ENCODE measurements around the gene TMEM233. TPM values are rescaled to one million over a fixed set of nuclear protein-coding genes. Genes with fewer than 3 reads are reported as not detected.

TMEM233 gene
- total RNA-seq, 1 donor from 2014 or later: 7.2 TPM

DNA sequence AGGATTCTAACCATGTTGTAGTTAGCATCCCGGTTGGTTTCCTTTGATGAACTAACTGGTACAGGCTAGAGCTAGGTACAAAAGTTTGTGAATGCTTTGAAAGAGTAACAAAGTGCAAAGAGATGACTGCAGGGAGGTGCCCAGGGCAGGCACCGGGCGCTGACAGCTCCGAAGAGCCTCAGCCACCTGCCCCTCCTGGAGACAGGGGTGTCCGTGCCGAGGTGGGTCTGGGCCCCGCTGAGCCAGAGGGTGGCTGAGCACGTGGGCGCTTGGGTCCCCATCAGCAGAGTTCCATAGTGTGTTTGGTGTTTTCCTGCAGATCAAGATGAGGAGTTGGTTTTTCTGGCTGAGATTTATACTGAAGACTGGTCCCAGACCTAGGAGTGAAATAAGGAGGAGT is 94.3 kb downstream of the TMEM233 start:
- Mint-ChIP-seq H3K27ac (ENCODE audit: unreplicated experiment) (no peak overlapping the region), H3K4me1 (ENCODE audit: unreplicated experiment) (peaks cover 7% of the 10 kb centered on the region), H3K36me3 (ENCODE audit: low read depth, unreplicated experiment) (peaks cover 8% of the 10 kb centered on the region), H3K4me3 (ENCODE audit: unreplicated experiment) (no peak overlapping the region), H3K27me3 (ENCODE audit: unreplicated experiment) (peaks cover 3% of the 10 kb centered on the region), H3K9me3 (ENCODE audit: unreplicated experiment) (no peaks in the 10 kb centered on the region)
- DNase-seq (ENCODE audit: low spot score): no peak
- TF ChIP-seq, protein P1, sequence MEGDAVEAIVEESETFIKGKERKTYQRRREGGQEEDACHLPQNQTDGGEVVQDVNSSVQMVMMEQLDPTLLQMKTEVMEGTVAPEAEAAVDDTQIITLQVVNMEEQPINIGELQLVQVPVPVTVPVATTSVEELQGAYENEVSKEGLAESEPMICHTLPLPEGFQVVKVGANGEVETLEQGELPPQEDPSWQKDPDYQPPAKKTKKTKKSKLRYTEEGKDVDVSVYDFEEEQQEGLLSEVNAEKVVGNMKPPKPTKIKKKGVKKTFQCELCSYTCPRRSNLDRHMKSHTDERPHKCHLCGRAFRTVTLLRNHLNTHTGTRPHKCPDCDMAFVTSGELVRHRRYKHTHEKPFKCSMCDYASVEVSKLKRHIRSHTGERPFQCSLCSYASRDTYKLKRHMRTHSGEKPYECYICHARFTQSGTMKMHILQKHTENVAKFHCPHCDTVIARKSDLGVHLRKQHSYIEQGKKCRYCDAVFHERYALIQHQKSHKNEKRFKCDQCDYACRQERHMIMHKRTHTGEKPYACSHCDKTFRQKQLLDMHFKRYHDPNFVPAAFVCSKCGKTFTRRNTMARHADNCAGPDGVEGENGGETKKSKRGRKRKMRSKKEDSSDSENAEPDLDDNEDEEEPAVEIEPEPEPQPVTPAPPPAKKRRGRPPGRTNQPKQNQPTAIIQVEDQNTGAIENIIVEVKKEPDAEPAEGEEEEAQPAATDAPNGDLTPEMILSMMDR (IDR thresholded peaks at IDR 0.05; ENCODE audit: unreplicated experiment): no peak

DNA sequence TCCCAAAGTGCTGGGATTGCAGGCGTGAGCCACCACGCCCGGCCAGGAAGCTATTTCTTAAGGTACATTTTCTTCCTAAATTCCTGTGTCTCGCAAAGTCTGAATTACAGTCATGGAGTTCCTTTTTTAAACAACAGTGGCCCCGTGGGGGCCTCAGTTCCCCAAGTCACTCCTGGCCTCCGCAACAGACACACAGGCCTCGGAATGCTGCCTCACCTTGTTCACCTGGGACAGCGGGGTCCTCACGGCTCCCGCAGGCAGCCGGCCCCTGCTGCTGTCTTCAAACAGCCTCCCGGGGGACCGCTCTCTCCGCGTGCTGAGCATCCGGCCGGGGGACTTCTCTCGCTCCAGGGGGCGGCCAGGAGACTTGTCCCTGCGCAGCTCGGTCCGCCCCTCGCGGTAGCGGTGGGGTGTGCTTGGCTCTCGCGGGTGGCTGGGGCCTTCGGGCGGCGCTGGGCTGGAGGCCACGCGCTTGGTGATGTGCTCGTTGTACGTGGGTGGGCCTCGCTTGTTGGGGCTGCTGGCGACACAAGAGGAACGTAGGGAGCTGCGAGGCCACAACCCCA is 96.4 kb downstream of the TMEM233 start:
- Mint-ChIP-seq H3K36me3 (ENCODE audit: low read depth, unreplicated experiment) (no peaks in the 10 kb centered on the region), H3K27ac (ENCODE audit: unreplicated experiment) (no peak overlapping the region)

DNA sequence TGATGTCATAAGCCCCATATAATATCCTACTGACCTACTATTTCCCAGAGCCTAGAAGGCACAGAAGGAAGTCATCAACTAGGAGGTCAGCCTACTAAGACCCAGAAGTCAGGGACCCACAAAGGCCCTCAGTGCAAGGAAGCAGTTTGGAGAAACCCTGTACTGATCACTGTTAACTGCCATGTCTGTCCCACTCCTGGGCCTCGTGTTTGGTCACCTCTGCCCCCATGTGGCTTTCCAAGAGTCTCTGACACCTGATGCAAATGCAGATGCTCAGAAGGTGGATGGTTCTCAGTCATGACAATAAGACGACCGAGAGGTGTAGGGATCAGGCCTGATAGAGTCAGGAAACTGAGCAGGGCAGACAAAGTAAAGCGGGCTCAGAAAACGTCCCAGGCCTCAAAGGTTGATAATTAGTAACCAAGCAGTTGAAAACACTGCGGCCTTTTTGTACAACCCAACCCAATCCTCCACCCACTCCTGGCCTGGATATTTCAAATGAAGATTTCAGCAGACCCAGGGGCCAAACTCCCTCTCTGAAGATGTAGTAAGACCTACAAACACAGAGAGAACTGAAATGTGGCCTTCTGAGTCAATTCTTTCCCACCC is 97.7 kb downstream of the TMEM233 start:
- no peaks in the 10 kb centered on the region for H3K36me3 Mint-ChIP-seq (ENCODE audit: low read depth, unreplicated experiment)
- no peak overlapping the region for H3K27ac Mint-ChIP-seq (ENCODE audit: unreplicated experiment)
- no peak overlapping the region for H3K4me3 Mint-ChIP-seq (ENCODE audit: unreplicated experiment)
- H3K4me1 Mint-ChIP-seq (ENCODE audit: unreplicated experiment): peaks cover 7% of the 10 kb centered on the region
- TF ChIP-seq, protein P1 (IDR thresholded peaks at IDR 0.05; ENCODE audit: unreplicated experiment): no peak
- peaks cover 3% of the 10 kb centered on the region for H3K27me3 Mint-ChIP-seq (ENCODE audit: unreplicated experiment)
- no peak for DNase-seq (ENCODE audit: low spot score)
- H3K9me3 Mint-ChIP-seq (ENCODE audit: unreplicated experiment): no peaks in the 10 kb centered on the region

More for the DNA sequence above, 96.4 kb downstream of the TMEM233 start:
- TF ChIP-seq, protein P1 (IDR thresholded peaks at IDR 0.05; ENCODE audit: unreplicated experiment): no peak
- Mint-ChIP-seq H3K4me1 (ENCODE audit: unreplicated experiment) (peaks cover 7% of the 10 kb centered on the region), H3K27me3 (ENCODE audit: unreplicated experiment) (peaks cover 3% of the 10 kb centered on the region), H3K9me3 (ENCODE audit: unreplicated experiment) (no peaks in the 10 kb centered on the region), H3K4me3 (ENCODE audit: unreplicated experiment) (no peak overlapping the region)
- DNase-seq (ENCODE audit: low spot score): no peak

DNA sequence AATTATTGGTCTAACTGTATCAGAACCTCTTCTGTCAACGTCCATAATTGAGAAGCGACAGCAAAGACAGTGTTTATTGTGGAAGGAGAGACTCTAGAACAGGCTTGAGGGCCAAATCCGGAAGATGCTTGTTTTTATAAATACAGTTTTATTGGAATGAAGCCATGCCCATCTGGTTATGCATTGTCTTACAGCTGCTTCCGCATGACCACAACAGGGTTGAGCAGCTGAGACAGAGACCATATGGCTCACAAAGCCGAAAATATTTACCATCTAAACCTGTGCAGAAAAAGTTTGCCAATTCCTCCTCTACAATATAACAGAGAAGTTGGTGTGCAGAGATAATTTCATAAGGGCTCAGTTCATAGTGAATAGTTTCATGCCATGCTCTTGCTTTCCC is 98.8 kb downstream of the TMEM233 start:
- TF ChIP-seq, protein P1 (IDR thresholded peaks at IDR 0.05; ENCODE audit: unreplicated experiment): no peak
- Mint-ChIP-seq H3K4me3 (ENCODE audit: unreplicated experiment) (no peak overlapping the region), H3K27me3 (ENCODE audit: unreplicated experiment) (peaks cover 6% of the 10 kb centered on the region), H3K4me1 (ENCODE audit: unreplicated experiment) (peaks cover 2% of the 10 kb centered on the region), H3K36me3 (ENCODE audit: low read depth, unreplicated experiment) (peaks cover 6% of the 10 kb centered on the region), H3K27ac (ENCODE audit: unreplicated experiment) (no peak overlapping the region), H3K9me3 (ENCODE audit: unreplicated experiment) (no peaks in the 10 kb centered on the region)
- no peak for DNase-seq (ENCODE audit: low spot score)

Other genes starting within 250 kb of the TMEM233 start
- gene PRKAB1, start 74.4 kb downstream of the TMEM233 start, total RNA-seq (ENCODE audit: unreplicated experiment): 28.5 TPM